HG03060 (cell line): ENCODE measurements around the gene CLIC3.
A peak's percentile ranks its signal among the peaks of the same experiment; 100 is the strongest.

ENCODE experiments used
- ATAC-seq: cut with Tn5 transposase; IDR thresholded peaks from one replicate; pipeline ENCODE4 v1.9.1; 2021; ENCODE audit warnings: low read depth, moderate number of reproducible peaks; ENCODE audit not compliant: unreplicated experiment

The CLIC3 gene

DNA sequence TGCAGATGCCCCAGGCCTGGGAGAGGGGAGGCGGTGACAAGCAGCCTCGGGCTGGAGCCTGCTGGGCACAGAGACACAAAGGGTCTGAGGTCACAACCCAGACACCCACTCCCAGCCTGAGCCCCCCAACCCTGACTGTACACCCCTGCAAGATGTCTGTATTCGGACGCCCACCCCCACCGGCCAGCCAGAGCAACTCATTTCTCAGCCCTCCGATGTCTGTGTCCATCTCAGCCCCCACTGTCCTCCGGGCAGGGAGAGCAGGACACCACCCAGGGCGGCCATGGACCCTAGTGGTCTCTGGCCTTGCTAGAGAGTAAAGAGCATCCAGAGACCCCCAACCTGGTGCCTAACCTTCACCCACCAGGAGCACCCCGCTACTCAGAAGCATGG, 40.4 kb downstream of the CLIC3 start:
- no peak for ATAC-seq

DNA sequence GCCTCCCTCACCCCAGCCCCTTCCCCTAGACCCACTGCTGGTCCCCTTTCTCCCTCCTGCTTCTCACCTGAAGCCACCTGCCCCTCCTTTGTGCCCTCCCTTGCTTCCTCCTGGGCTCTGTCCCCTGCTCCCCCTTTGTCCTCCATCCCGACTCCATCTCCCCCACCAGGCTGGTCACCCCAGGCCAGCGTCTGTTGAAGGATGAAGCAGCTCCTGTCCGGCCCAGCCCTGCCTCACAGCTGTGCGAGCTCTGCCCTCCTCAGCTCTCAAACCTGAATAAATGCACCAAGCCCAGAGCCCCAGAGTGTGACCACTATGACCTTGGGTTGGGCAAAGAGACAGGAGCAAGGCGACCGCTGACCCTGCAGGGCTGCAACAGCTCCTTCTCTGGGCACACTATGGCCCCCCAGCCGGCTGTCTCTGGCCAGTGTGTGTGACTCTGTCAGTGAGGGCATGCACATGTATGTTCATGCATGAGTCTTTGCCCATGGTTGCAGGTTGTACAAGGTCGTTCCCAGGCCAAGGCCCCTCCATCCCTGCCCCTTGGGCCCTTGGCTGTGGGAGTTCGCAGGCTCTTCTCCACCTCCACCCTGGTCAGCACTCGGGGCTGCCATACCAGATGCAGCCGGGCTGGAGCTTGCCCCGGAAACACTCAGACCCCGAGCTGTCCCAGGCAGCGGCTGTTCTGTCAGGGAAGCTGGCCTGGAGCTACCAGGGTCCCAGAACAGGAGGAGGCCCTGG, 41.0 kb downstream of the CLIC3 start:
- no peak for ATAC-seq

DNA sequence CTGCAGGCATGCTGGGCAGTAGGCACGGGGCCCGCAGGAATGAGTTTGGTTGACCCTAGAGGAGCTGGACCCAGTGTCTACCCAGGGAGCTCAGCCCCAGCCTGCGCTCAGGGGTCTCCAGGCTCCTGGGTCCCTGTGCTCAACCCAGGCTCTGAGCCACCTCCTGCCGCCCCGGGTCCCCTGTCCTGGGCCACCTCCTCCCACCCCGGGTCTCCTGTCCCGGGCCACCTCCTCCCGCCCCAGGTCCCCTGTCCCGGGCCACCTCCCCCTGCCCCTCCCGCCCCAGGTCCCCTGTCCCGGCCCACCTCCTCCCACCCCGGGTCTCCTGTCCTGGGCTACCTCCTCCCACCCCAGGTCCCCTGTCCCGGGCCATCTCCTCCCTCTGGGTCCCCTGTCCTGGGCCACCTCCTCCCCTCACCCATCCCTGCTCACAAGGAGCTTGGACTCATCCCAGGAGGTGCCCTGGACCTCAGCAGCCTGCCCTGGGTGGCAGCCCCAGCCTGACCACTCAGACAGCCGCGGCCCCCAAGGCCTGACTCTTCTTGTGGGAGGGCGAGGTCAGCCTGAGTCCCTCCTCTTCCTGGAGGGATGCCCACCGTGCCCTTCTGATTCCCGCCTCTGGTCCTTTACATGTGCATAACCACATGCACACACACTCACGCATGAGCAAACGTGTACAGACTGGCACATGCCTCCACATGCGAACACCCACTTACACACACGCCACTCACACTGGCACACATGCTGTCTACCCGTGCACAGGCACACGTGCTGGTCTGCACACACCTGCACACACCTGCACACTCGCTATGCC, 41.9 kb downstream of the CLIC3 start:
- no peak for ATAC-seq

DNA sequence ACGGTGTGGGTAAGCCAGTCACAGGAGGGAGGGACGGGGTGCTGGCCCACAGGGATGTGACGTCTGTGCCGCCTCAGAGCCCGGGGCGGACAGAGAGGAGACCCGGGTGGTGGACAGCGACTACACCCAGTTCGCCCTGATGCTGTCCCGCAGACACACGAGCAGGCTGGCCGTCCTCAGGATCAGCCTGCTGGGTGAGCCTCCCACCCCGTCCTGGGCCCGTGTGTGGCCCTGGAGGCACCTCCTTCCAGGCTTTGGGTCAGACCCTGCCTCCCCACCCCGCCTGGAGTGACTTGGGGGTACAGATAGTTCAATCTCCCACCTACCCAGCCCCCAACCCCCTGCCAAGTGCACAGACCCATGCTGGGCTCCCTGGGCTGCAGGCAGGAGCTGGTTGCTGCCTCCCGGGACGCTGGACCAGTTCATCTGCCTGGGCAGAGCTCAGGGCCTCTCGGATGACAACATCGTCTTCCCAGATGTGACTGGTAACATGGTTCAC, 42.5 kb downstream of the CLIC3 start:
- no peak for ATAC-seq

DNA sequence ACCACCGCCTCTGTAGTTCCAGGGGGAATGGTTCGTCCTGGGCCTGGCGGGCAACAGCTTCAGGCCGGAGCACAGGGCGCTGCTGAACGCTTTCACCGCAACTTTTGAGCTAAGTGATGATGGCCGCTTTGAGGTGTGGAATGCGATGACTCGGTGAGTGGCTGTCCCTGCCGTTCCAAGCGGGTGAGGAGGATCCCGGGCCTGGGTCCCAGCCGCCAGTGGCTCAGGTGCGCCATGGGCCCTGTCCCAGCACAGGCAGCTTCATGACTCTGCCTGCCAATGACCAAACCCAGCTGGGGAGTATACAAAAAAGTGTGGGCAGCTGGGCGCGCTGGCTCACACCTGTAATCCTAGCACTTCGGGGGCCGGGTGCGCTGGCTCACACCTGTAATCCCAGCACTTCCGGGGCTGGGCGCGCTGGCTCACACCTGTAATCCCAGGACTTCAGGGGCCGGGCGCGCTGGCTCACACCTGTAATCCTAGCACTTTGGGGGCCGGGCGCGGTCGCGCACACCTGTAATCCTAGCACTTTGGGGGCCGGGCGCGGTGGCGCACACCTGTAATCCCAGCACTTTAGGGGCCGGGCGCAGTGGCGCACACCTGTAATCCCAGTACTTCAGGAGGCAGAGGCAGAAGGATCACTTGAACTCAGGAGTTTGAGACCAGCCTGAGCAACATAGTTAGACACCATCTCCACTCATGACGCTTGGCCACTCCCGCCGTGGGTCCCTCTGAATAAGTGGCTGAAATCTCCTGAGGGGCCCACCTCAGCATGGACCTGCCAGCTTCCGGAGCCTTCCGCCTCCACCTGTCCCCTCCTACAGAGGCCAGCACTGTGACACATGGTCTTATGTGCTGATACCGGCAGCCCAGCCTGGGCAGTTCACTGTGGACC, 43.2 kb downstream of the CLIC3 start:
- ATAC-seq = no peak

DNA sequence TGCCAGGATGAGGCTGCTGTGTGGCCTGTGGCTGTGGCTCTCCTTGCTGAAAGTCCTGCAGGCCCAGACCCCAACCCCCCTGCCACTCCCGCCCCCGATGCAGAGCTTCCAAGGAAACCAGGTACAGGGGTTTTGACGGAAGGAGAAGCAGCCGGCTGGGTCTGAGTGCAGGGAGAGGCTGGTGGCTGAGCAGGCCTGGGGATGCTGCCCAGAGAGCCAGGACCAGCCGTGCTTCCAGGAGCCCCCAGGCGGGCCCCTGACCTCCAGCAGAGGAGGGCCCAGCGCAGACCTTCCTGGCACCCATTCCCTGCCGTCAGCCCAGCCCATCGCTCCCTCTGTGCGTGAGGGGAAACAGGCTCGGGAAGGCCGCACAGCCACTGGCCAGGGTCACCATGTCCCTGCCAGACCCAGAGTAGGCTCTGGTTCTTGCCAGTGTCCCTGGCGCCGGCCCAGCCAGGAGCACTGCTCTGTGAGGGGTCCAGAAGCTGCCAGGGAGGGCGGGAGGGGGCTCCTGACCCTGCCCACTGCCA, 44.0 kb downstream of the CLIC3 start:
- ATAC-seq = no peak

DNA sequence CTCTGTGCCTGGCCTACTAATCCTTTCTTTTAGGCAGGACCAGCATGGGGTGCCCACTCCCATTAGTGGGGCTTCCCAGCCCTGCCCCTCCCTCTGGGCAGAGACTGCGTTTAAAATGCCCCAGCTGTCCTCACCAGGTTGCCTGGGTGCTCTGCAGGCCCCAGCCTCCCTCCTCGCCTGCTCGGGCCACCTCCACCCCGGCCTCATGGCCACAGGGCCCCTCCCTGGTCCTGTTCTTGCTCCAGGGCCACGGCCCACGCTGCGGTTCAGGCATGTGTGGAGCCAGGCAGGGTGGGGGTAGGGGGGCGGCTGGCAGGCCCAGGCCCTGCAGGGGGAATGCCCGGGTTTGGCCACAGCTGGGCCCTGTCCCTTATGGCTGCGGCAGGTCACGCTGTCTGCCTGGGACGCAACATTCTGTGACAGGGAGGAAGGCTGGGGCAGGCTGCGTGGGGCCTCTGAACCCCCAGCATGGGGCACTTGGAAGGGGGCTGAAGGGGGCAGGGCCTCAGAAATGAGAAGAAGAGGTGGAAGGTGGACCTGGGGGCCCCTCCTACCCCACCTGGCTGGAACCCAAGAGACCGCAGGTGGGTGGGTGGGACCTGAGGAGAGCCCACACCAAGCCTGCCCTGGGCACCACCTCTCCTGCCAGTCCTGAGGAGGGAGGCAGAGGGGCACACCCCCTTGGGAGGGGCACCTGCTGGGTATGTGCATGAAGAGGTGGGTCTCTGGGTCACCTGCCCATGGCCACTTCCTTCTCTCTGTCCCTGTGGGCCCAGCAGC, 44.6 kb downstream of the CLIC3 start, which contains the start of gene LCN12:
Gene LCN12 (plus strand): TSS at position 733 of the 780 bp plus-strand sequence. CDS start 55 bp downstream, outside the sequence.
- ATAC-seq = no peak

DNA sequence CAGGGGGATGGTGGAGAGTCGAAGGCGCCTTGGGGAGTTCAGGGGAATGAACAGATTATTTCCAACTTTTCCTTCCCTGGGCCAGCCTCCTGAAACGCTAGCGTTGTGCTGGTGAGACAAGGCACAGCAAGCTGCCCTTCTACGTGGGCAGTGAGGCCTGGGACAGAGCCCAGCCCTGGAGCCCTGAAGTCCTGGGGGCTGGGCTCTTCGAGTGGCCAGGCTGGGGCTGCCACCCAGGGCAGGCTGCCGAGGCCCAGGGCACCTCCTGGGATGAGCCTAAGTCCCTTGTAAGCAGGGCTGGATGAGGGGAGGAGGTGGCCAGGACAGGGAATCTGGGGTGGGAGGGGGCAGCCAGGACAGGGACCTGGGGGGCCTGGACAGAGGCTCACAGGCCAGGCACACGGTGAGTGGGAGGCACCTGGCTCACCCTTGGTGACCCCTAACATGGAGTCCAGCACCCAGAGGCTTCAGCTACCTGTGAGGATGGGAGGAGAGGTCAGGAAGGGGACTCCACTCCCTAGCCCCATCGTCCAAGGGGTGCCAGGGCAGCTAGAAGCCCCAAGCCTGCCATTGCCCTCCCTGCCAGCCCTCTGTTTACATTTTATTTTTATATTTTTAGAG, 45.6 kb downstream of the CLIC3 start:
- ATAC-seq = no peak

DNA sequence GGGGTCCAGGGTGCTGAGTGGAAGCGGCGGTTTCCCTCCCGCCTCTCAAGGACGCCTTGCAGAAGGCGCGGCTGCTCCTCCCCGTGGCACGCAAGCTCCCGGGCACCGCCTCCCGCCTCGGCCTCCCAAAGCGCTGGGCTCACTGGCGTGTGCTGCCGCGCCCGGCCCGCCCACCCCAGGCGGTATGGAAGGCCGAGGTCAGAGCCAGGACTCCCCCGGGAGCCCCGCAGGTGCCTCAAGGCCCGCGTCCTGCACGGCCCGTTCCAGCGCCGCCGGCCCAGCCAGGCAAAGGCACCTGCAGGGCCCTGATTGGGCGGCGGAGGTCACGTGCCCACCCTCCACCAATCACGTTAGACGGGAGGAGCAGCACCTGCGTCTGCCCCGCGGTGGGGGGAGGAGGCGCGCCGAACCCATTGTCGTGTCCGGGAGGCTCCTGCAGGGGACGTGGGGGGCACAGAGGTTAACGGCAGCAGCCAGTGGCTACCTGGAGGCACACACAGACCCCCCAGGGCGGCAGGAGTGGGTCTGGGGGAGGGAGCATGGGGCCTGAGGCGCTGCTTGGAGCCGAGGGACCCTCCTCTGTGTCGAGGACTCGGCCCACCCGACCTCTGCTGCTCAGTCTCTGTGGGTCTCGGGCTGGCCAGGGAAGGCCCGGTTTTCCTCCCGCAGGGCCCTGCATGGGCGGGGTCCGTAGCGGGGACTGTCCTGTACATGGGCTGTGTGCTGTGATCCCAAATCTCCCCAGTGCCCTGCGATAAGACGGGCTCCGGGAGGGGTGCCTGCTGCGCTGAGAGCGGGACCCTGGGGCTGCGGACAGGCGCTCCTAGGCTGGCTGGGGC, 46.3 kb downstream of the CLIC3 start:
- peak; percentile 65 for ATAC-seq

DNA sequence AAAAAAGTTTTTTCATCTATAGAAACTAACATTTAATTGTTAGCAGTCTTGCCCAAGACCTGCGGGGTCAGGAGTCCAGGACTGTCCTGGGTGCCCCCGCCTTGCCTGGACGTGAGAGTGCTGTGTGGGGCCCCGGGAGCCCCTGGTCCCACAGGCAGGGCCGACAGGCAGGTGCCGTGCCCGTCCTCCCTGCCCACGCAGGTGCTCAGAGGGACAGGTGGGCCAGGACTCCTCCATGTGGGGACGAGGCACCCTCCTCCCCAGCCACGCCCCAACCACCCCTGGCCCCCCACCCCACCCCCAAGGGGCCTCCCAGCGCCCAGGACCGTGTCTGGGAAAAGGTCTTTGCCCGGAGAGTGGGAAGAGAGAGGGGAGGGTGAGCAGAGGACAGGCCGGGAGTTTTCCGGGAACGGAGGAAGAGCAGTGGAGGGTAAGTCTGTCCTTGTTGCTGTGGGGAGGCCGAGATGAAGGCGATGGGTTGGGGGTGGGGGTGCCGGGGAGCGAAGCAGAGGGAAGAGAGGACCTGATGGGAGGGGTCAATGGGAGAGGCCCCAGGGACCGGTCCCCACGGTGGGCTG, 47.0 kb downstream of the CLIC3 start:
- no peak for ATAC-seq

DNA sequence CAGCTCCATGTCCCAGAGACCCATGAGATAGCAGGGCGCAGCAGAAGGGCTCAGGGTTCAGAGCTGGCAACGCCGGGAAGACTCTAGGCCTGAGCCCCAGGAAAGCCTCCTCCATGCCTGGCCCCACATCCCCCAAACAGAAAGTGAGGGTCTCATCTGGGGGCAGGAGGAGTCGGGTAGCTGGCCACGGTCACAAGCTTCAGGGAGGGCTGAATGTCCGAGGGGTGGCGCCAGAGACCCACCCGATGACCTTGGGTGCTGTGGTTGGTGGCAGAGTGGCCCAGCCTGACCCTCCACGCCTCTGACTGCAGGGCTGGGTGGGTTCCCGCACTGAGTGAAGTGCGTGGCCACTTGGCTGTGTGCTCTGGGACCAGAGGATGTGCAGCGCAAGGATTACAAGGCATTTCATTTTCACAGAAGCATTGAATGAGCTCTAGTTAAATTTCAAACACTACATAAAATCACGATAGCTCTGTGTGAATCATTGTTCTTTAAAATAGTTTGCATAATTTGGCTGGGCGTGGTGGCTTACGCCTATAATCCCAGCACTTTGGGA, 48.3 kb downstream of the CLIC3 start:
- ATAC-seq = no peak

DNA sequence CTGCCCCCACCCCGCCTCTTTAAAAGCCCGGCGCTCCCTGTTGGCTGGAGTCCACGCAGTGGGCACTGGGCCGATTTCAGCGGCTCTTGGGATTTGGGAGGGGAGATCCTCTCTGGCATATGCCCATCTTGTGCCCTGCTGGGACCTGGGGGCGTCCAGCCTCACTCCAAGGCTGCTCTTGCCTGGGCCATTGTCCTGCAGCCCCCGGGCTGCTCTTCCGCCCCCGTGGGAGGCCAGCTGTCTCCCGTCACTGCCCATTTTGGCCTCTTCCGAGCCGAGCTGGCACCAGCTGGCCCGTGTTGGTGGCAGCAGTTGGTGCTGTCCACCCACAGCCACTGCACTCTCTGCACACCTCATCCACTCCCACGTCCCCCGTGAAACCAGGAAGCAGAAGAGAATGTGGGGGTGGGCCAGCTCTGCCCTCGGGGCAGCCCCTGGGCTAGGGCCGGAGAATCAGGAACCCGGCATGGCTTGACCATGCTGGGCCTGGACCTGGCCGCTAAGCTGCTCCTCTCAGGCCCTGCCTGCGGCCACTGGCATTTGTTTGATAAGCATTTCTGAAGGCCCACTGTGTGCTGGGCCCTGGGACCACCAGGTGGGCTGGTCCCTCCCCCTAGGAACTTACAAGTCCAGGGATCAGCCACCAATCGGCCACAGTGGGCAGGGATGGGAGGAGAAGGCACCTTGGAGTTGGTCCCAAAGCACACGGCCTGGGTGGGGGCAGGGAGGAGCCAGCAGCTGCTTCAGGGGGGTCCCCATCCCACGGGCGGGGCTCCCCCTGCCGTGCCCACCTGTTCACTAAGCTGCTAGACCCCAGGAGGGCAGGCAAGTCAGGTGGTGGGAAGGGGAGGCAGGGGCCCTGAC, 49.1 kb downstream of the CLIC3 start:
- no peak for ATAC-seq

DNA sequence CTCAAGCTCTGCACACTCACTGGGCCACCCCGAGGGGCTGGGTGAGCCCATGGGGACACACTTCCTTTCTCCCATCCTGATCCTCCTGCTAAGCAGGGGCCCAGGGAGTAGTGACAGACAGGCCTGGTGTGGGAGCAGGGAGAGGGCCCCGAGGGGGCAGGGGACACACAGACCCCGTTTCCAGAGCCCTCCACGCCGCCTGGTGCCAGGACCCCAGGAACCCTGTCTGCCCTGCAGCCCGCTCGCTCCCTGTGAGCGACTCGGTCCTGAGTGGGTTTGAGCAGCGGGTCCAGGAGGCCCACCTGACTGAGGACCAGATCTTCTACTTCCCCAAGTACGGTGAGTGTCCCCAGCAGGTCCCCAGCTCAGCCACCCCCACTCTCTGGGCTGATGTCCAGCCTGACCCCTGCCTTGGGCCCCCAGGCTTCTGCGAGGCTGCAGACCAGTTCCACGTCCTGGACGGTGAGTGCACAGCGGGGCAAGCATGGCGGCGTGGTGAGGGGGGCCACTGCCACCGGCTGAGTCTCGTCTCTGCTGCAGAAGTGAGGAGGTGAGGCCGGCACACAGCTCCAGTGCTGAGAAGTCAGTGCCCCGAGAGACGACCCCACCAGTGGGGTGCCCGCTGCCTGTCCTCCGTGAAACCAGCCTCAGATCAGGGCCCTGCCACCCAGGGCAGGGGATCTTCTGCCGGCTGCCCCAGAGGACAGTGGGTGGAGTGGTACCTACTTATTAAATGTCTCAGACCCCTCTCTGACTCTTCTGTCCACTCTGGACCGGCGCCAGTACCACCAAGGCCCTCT, 49.9 kb downstream of the CLIC3 start:
- ATAC-seq = no peak

DNA sequence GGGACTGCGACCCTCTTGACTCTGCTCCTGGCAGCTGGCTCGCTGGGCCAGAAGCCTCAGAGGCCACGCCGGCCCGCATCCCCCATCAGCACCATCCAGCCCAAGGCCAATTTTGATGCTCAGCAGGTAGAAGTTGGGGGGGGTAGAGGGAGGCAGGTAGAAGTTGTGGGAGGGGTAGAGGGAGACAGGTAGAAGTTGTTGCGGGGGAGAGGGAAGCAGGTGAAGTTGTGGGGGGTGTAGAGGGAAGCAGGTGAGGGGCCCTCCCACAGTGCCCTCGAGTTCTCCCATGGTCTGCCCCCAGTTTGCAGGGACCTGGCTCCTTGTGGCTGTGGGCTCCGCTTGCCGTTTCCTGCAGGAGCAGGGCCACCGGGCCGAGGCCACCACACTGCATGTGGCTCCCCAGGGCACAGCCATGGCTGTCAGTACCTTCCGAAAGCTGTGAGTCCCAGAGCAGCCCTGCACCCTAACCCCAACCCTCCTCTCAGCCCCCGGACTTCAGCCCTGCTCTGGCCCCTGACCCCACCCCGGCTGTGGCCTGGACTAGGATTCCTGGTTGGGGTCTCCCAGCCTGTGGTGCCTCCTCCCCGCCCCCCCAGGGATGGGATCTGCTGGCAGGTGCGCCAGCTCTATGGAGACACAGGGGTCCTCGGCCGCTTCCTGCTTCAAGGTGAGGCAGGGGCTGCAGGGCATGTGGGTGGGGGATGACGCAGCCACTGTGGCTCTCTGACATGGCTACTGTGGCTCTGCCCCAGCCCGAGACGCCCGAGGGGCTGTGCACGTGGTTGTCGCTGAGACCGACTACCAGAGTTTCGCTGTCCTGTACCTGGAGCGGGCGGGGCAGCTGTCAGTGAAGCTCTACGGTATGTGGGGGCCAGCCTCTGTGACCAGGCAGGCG, 50.8 kb downstream of the CLIC3 start:
- no peak for ATAC-seq
